ENCODE measurements around the gene FAM184A. TPM values are rescaled to one million over a fixed set of nuclear protein-coding genes. Genes with fewer than 3 reads are reported as not detected.
A peak's percentile ranks its signal among the peaks of the same experiment; 100 is the strongest.

The FAM184A gene
- polyA plus RNA-seq, 1 donor (not counting 4 experiments of a cell fraction or from before 2014, with no cell fraction given) = 0.20 TPM

- Histone ChIP-seq H3K79me2 (ENCODE audit: control insufficient read depth, insufficient read depth, low read length) (no peaks in the 10 kb centered on the region), H3K4me1 (ENCODE audit: control insufficient read depth, extremely low read depth, insufficient read depth, low read length) (peaks cover 4% of the 10 kb centered on the region), H3K9ac (ENCODE audit: control insufficient read depth, extremely low read depth, insufficient read depth, low read length) (peak overlapping the region; percentile 29), H3K9me1 (ENCODE audit: control insufficient read depth, extremely low read depth, insufficient read depth, low read length) (no peaks in the 10 kb centered on the region), H4K20me1 (ENCODE audit: control insufficient read depth, extremely low read depth, insufficient read depth, low read length) (no peaks in the 10 kb centered on the region), H3K9me3 (ENCODE audit: control insufficient read depth, low read depth, low read length) (peaks cover 2% of the 10 kb centered on the region), H3K27ac (ENCODE audit: control insufficient read depth, insufficient read depth, low read length) (no peak overlapping the region), H3K4me2 (ENCODE audit: control insufficient read depth, extremely low read depth, insufficient read depth, low read depth, low read length) (peak overlapping the region; percentile 92), H3K27me3 (ENCODE audit: control insufficient read depth, extremely low read depth, insufficient read depth, low read length) (peaks cover 10% of the 10 kb centered on the region), H3K4me3 (ENCODE audit: control insufficient read depth in 2 of 3, extremely low read depth in 1 of 3, insufficient read depth in 2 of 3, low read depth in 1 of 3, low read length in 3 of 3) (peak overlapping the region; percentile 45 to 84 (median 66)), H3K36me3 (ENCODE audit: control insufficient read depth in 2 of 2, extremely low read depth in 1 of 2, insufficient read depth in 2 of 2, low read length in 2 of 2) (no peaks in the 10 kb centered on the region), H2AFZ (ENCODE audit: control insufficient read depth, low read length) (peak overlapping the region; percentile 95)
- FAIRE-seq (peak; percentile 26), DNase-seq (ENCODE audit: low read depth, low spot score) (no peak)
- peak; percentile 36 for TF ChIP-seq EZH2 (IDR thresholded peaks at IDR 0.05; ENCODE audit: low read length)
- TF ChIP-seq, protein P1, sequence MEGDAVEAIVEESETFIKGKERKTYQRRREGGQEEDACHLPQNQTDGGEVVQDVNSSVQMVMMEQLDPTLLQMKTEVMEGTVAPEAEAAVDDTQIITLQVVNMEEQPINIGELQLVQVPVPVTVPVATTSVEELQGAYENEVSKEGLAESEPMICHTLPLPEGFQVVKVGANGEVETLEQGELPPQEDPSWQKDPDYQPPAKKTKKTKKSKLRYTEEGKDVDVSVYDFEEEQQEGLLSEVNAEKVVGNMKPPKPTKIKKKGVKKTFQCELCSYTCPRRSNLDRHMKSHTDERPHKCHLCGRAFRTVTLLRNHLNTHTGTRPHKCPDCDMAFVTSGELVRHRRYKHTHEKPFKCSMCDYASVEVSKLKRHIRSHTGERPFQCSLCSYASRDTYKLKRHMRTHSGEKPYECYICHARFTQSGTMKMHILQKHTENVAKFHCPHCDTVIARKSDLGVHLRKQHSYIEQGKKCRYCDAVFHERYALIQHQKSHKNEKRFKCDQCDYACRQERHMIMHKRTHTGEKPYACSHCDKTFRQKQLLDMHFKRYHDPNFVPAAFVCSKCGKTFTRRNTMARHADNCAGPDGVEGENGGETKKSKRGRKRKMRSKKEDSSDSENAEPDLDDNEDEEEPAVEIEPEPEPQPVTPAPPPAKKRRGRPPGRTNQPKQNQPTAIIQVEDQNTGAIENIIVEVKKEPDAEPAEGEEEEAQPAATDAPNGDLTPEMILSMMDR (optimal IDR thresholded peaks at IDR 0.05 in 1 of 3, IDR thresholded peaks at IDR 0.05 in 1 of 3, conservative IDR thresholded peaks at IDR 0.05 in 1 of 3; ENCODE audit: extremely low read depth in 1 of 3, insufficient read depth in 2 of 3, low read length in 3 of 3) = no peak
- dilution Hi-C loops (cut with MboI; ENCODE audit: extremely low pct_ligation_motif_present, low sequenced_read_pairs) = no loop called here
Measured at GRCh38 chr6:119079283-119079809, 882 bp upstream of the FAM184A start.

- no peak for FAIRE-seq
- no peak overlapping the region for H3K27ac ChIP-seq (ENCODE audit: control insufficient read depth, insufficient read depth, low read length)
- peak; percentile 93 for TF ChIP-seq EZH2 (IDR thresholded peaks at IDR 0.05; ENCODE audit: low read length)
- TF ChIP-seq, protein P1 (optimal IDR thresholded peaks at IDR 0.05 in 1 of 3, IDR thresholded peaks at IDR 0.05 in 1 of 3, conservative IDR thresholded peaks at IDR 0.05 in 1 of 3; ENCODE audit: extremely low read depth in 1 of 3, insufficient read depth in 2 of 3, low read length in 3 of 3) = peak in 2 of 3 experiments; percentile 14 to 35
- no peak overlapping the region for H3K9ac ChIP-seq (ENCODE audit: control insufficient read depth, extremely low read depth, insufficient read depth, low read length)
- peak overlapping the region in 2 of 3 experiments; percentile 45 to 84 for H3K4me3 ChIP-seq (ENCODE audit: control insufficient read depth in 2 of 3, extremely low read depth in 1 of 3, insufficient read depth in 2 of 3, low read depth in 1 of 3, low read length in 3 of 3)
- no peaks in the 10 kb centered on the region for H3K9me1 ChIP-seq (ENCODE audit: control insufficient read depth, extremely low read depth, insufficient read depth, low read length)
- no peaks in the 10 kb centered on the region for H3K36me3 ChIP-seq (ENCODE audit: control insufficient read depth in 2 of 2, extremely low read depth in 1 of 2, insufficient read depth in 2 of 2, low read length in 2 of 2)
- H3K4me2 ChIP-seq (ENCODE audit: control insufficient read depth, extremely low read depth, insufficient read depth, low read depth, low read length) = peak overlapping the region; percentile 92
- H3K4me1 ChIP-seq (ENCODE audit: control insufficient read depth, extremely low read depth, insufficient read depth, low read length) = peaks cover 4% of the 10 kb centered on the region
- no peaks in the 10 kb centered on the region for H3K79me2 ChIP-seq (ENCODE audit: control insufficient read depth, insufficient read depth, low read length)
- H3K27me3 ChIP-seq (ENCODE audit: control insufficient read depth, extremely low read depth, insufficient read depth, low read length) = peaks cover 10% of the 10 kb centered on the region
- H3K9me3 ChIP-seq (ENCODE audit: control insufficient read depth, low read depth, low read length) = peaks cover 2% of the 10 kb centered on the region
- no peak for DNase-seq (ENCODE audit: low read depth, low spot score)
- peak overlapping the region; percentile 4 for H2AFZ ChIP-seq (ENCODE audit: control insufficient read depth, low read length)
- no peaks in the 10 kb centered on the region for H4K20me1 ChIP-seq (ENCODE audit: control insufficient read depth, extremely low read depth, insufficient read depth, low read length)
- dilution Hi-C loops (cut with MboI; ENCODE audit: extremely low pct_ligation_motif_present, low sequenced_read_pairs) = no loop called here
Measured at GRCh38 chr6:119077643-119078375, 655 bp downstream of the FAM184A start.

Data from keratinocyte (primary cell).